Smooth muscle cell (in vitro differentiated cells): ENCODE measurements around the gene CLEC20A. TPM values are rescaled to one million over a fixed set of nuclear protein-coding genes. Genes with fewer than 3 reads are reported as not detected.

Experiments
- DNase-seq: peaks from one replicate; lab custom pipeline; 2025; ENCODE audit not compliant: unreplicated experiment; lab: John Stamatoyannopoulos, UW
- H2AFZ ChIP-seq: fragments of 200-600 bp; sonication (generic); 2 replicates; pipeline ENCODE4 v1.6.0; 2016; ENCODE audit warnings: antibody characterized with exemption, low read depth, mild to moderate bottlenecking
- H3F3A ChIP-seq: fragments of 200-600 bp; sonication (generic); 2 replicates; pipeline ENCODE4 v1.6.0; 2017; ENCODE audit warnings: antibody characterized with exemption, low read depth
- H3K27ac ChIP-seq: fragments of 200-600 bp; sonication (generic); 2 replicates; pipeline ENCODE4 v1.5.1; 2016; ENCODE audit warnings: low read depth, mild to moderate bottlenecking
- H3K27me3 ChIP-seq: fragments of 200-600 bp; sonication (generic); 2 replicates; pipeline ENCODE4 v1.6.1; 2016; ENCODE audit warnings: low read depth, mild to moderate bottlenecking
- H3K36me3 ChIP-seq: fragments of 200-600 bp; sonication (generic); 2 replicates; pipeline ENCODE4 v1.5.1; 2016; ENCODE audit warnings: low read depth
- H3K4me1 ChIP-seq: fragments of 200-600 bp; sonication (generic); 2 replicates; pipeline ENCODE4 v1.5.1; 2016; ENCODE audit warnings: low read depth
- H3K4me2 ChIP-seq: fragments of 200-600 bp; sonication (generic); 2 replicates; pipeline ENCODE4 v1.6.0; 2016; ENCODE audit warnings: mild to moderate bottlenecking
- H3K4me3 ChIP-seq: fragments of 200-600 bp; sonication (generic); 2 replicates; pipeline ENCODE4 v1.5.1; 2016; ENCODE audit warnings: mild to moderate bottlenecking
- H3K79me2 ChIP-seq: fragments of 200-600 bp; sonication (generic); 2 replicates; pipeline ENCODE4 v1.6.0; 2016; ENCODE audit warnings: low read depth, mild to moderate bottlenecking
- H3K9ac ChIP-seq: fragments of 200-600 bp; sonication (generic); 2 replicates; pipeline ENCODE4 v1.6.0; 2016; ENCODE audit warnings: low read depth
- H3K9me3 ChIP-seq: fragments of 200-600 bp; sonication (generic); replicated peaks from 2 replicates; pipeline ENCODE4 v1.5.1; 2016; ENCODE audit warnings: low read depth
- H4K20me1 ChIP-seq: fragments of 200-600 bp; sonication (generic); 2 replicates; pipeline ENCODE4 v1.6.0; 2016; ENCODE audit warnings: low read depth
- CTCF ChIP-seq: fragments of 200-600 bp; sonication (generic); IDR thresholded peaks from 2 replicates; pipeline ENCODE4 v1.5.1; 2017; ENCODE audit warnings: borderline replicate concordance, mild to moderate bottlenecking, antibody characterized with exemption; ENCODE audit not compliant: insufficient read depth, poor library complexity, severe bottlenecking
- WGBS: methylation state at CpG from one replicate; pipeline ENCODE4 v1.1.7; 2016; ENCODE audit warnings: low lambda C conversion rate; 5-methylcytosine and 5-hydroxymethylcytosine counted together
- polyA plus RNA-seq: library from polyadenylated mRNA; unstranded; fragments of >200 nt; fragmentation: Nextera tagmentation; extraction: Ambion mirVana; gene quantifications from 2 replicates; pipeline ENCODE4 v1.2.1, GENCODE V29; 2016
- total RNA-seq: library from RNA; depleted of rRNA; stranded (reverse); fragments of >200 nt; gene quantifications from 2 replicates; pipeline ENCODE4 v1.2.3, GENCODE V29; 2014

The CLEC20A gene
- total and polyA plus RNA-seq, 2 experiments from 2014 or later: 0.14 TPM; not detected in 1

- H3K4me3 ChIP-seq: no peak overlapping the region
- H3F3A ChIP-seq: no peaks in the 10 kb centered on the region
- 93% methylated on average over 7 of the region's 7 CpGs for WGBS
- no peaks in the 10 kb centered on the region for H3K36me3 ChIP-seq
- H3K27me3 ChIP-seq: no peaks in the 10 kb centered on the region
- DNase-seq: no peak
- TF ChIP-seq CTCF: no peak
- H4K20me1 ChIP-seq: no peaks in the 10 kb centered on the region
- no peaks in the 10 kb centered on the region for H3K4me1 ChIP-seq
- H3K4me2 ChIP-seq: no peak overlapping the region
- H3K79me2 ChIP-seq: no peaks in the 10 kb centered on the region
- H2AFZ ChIP-seq: no peak overlapping the region
- H3K9ac ChIP-seq: no peak overlapping the region
- H3K9me3 ChIP-seq: no peaks in the 10 kb centered on the region
- H3K27ac ChIP-seq: no peak overlapping the region
Measured at GRCh38 chr1:178497903-178498478, 1.2 kb upstream of the CLEC20A start.

- Histone ChIP-seq H3K9me3 (no peaks in the 10 kb centered on the region), H3K27me3 (no peaks in the 10 kb centered on the region), H4K20me1 (no peaks in the 10 kb centered on the region), H3K79me2 (no peaks in the 10 kb centered on the region), H3K27ac (no peak overlapping the region), H3K4me2 (no peak overlapping the region), H3K36me3 (no peaks in the 10 kb centered on the region), H3K4me1 (no peaks in the 10 kb centered on the region), H3K9ac (no peak overlapping the region), H2AFZ (no peak overlapping the region), H3K4me3 (no peak overlapping the region), H3F3A (no peaks in the 10 kb centered on the region)
- no peak for TF ChIP-seq CTCF
- 88% methylated on average over 13 of the region's 16 CpGs for WGBS
- no peak for DNase-seq
Measured at GRCh38 chr1:178495741-178496409, 889 bp downstream of the CLEC20A start.

DNA sequence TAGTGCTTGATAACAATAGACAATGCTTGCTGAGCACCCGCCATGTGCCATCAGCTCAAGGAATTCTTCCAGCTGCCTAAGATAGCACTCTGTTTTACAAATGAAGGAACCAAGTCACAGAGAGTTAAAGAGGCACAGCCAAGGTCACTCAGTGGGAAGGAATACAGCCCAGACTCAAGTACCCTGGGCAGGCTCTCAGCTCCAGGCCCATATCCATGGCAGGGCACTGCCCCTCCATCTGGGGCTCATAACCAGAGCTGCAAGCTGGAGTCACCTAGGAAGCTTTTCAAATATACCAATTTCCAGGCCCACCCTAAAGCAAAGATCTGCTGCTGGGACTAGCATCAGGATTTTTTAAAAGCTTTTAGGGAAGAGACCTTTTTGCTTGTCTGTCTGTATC, 1.6 kb downstream of the CLEC20A start:
- no peak for DNase-seq
- Histone ChIP-seq H2AFZ (no peak overlapping the region), H3K36me3 (no peaks in the 10 kb centered on the region), H3K4me2 (no peak overlapping the region), H3K4me1 (no peaks in the 10 kb centered on the region), H3K27me3 (no peaks in the 10 kb centered on the region), H4K20me1 (no peaks in the 10 kb centered on the region), H3K4me3 (no peak overlapping the region), H3K27ac (no peak overlapping the region), H3K9ac (no peak overlapping the region), H3F3A (no peaks in the 10 kb centered on the region), H3K79me2 (no peaks in the 10 kb centered on the region), H3K9me3 (no peaks in the 10 kb centered on the region)
- WGBS: 94% methylated on average over 1 of the region's 1 CpG
- no peak for TF ChIP-seq CTCF

- no peaks in the 10 kb centered on the region for H3K79me2 ChIP-seq
- TF ChIP-seq CTCF: no peak
- H3K36me3 ChIP-seq: no peaks in the 10 kb centered on the region
- H3K9ac ChIP-seq: no peak overlapping the region
- no peaks in the 10 kb centered on the region for H3K4me1 ChIP-seq
- H3K4me2 ChIP-seq: no peak overlapping the region
- no peak overlapping the region for H3K4me3 ChIP-seq
- no peaks in the 10 kb centered on the region for H3K27me3 ChIP-seq
- H3F3A ChIP-seq: no peaks in the 10 kb centered on the region
- no peak overlapping the region for H2AFZ ChIP-seq
- no peaks in the 10 kb centered on the region for H4K20me1 ChIP-seq
- no peak for DNase-seq
- no peaks in the 10 kb centered on the region for H3K9me3 ChIP-seq
- H3K27ac ChIP-seq: no peak overlapping the region
- WGBS: 92% methylated on average over 13 of the region's 13 CpGs
Measured at GRCh38 chr1:178494569-178494971, 2.2 kb downstream of the CLEC20A start.
